ENCODE results near the gene BRWD1.

DNA sequence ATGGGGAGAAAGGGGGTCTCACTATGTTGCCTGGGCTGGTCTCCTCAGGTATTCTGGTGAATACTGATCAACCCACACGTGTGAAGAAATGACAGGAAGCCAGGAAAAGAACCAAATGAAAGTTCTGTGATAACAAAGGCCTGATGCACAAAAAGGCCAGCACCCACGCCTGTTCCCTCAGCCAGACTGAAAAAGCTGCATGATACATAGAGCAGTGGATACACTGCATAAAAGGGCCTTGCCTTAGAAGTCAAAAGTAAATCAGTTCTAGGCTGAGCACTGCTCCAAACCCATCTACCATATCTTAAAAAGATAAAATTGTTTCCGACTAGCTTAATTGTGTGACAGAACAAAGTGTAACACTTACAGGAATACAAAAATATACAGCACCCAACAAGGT is 93.3 kb downstream of the BRWD1 start:
- TF ChIP-seq HDGF (IDR thresholded peaks at IDR 0.05; ENCODE audit: borderline replicate concordance) (no peak), SP1 (IDR thresholded peaks at IDR 0.05) (no peak), FOXM1 (IDR thresholded peaks at IDR 0.05; ENCODE audit: borderline replicate concordance) (no peak), SUZ12 (IDR thresholded peaks at IDR 0.05) (no peak), CTBP1 (IDR thresholded peaks at IDR 0.05; ENCODE audit: borderline replicate concordance) (no peak), BHLHE40 (IDR thresholded peaks at IDR 0.05; ENCODE audit: borderline replicate concordance) (no peak), TARDBP (IDR thresholded peaks at IDR 0.05) (no peak), L3MBTL2 (conservative IDR thresholded peaks at IDR 0.05) (no peak), FOXK2 (IDR thresholded peaks at IDR 0.05) (no peak), FOXA1 (IDR thresholded peaks at IDR 0.05) (no peak), ZNF384 (IDR thresholded peaks at IDR 0.05) (no peak), NFRKB (IDR thresholded peaks at IDR 0.05) (no peak)
- TF ChIP-seq, protein P1, sequence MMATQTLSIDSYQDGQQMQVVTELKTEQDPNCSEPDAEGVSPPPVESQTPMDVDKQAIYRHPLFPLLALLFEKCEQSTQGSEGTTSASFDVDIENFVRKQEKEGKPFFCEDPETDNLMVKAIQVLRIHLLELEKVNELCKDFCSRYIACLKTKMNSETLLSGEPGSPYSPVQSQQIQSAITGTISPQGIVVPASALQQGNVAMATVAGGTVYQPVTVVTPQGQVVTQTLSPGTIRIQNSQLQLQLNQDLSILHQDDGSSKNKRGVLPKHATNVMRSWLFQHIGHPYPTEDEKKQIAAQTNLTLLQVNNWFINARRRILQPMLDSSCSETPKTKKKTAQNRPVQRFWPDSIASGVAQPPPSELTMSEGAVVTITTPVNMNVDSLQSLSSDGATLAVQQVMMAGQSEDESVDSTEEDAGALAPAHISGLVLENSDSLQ (IDR thresholded peaks at IDR 0.05) = no peak

All from HEK293T (cell line).